DOHH2 (cell line): ENCODE results near the gene SOST.

Source experiments
- CTCF ChIP-seq: fragments of 200-600 bp; sonication (generic); IDR thresholded peaks from one replicate; pipeline ENCODE4 v1.5.1; 2014; ENCODE audit warnings: antibody characterized with exemption, mild to moderate bottlenecking, low read depth, low read length; ENCODE audit not compliant: poor library complexity, severe bottlenecking
- EZH2phosphoT487 ChIP-seq: fragments of 200-600 bp; sonication (generic); IDR thresholded peaks from 2 replicates; pipeline ENCODE4 v1.6.1; 2017; ENCODE audit warnings: borderline replicate concordance, mild to moderate bottlenecking, antibody characterized with exemption, low read length, moderate library complexity, mixed read lengths

GRCh38 chr17:43714465-43715149 is 44.0 kb downstream of the SOST start:
- no peak for TF ChIP-seq CTCF
- no peak for TF ChIP-seq EZH2phosphoT487
